HUES64 (cell line): Measurements from ENCODE around the gene PHTF2.
"Not testable (repeated sequence)": the region's sequence is repeated elsewhere in the genome, so short reads cannot be mapped to it uniquely, and the experiment has no call there.

Source experiments
- H3K27ac ChIP-seq: 2 replicates; pipeline ENCODE4 v1.7.0; 2013; ENCODE audit warnings: low read depth, low read length, inconsistent platforms
- H3K27me3 ChIP-seq: 2 replicates; pipeline ENCODE4 v1.6.1; 2013; ENCODE audit warnings: mild to moderate bottlenecking, low read length; ENCODE audit not compliant: insufficient read depth
- H3K36me3 ChIP-seq: 2 replicates; pipeline ENCODE4 v1.6.1; 2013; ENCODE audit warnings: mild to moderate bottlenecking, low read length; ENCODE audit not compliant: insufficient read depth
- H3K4me1 ChIP-seq: 2 replicates; pipeline ENCODE4 v1.6.1; 2013; ENCODE audit warnings: mild to moderate bottlenecking, low read length, moderate library complexity; ENCODE audit not compliant: insufficient read depth
- H3K4me3 ChIP-seq: 2 replicates; pipeline ENCODE4 v1.5.1; 2013; ENCODE audit warnings: mild to moderate bottlenecking, low read length, moderate library complexity
- H3K9ac ChIP-seq: 2 replicates; pipeline ENCODE4 v1.6.1; 2013; ENCODE audit warnings: mild to moderate bottlenecking, low read depth, low read length
- H3K9me3 ChIP-seq: 2 replicates; pipeline ENCODE4 v1.6.1; 2013; ENCODE audit warnings: low read depth, low read length; ENCODE audit not compliant: insufficient read depth
- WGBS: fragments of 150-250, 120-280 bp; methylation state at CpG from one replicate; pipeline ENCODE4 v1.1.7; 2013; ENCODE audit warnings: missing lambda C conversion rate; 5-methylcytosine and 5-hydroxymethylcytosine counted together

Gene PHTF2

DNA sequence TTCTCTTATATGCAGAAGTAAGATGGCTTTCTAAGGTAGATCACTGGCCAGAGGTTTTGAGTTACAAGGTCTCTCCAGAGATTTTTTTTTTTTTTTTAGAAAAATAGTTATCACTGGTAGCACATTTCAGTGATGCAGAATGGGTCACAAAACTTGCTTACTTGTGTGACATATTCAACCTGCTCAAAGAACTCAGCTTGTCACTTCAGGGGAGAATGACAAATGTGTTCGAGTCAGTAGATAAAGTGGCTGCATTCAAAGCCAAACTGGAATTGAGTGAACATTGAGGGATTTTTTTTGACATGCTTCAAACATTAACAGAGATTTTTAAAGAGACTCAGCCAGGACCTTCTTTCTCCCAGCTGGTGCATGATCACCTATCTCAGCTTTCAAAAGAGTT, 33.4 kb downstream of the PHTF2 start:
- Histone ChIP-seq H3K9ac (no peak overlapping the region), H3K9me3 (no peaks in the 10 kb centered on the region)

DNA sequence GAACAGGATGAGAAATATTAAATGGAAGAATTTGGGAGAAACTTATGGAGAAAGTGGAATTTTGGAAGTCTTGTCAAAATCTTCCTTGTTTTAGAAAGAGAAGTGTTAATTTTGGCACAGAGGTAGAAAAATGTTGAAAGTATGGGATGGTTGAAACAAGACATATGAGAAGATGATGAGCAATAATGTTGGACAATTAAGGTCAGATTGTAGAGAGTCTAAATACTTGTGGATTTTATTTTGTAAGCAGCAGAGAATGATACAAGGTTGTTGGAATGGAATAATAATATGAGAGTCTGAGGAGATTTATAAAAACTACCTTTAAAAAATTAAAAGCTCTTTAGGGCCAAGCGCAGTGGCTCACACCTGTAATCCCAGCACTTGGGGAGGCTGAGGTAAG, 34.6 kb downstream of the PHTF2 start:
- WGBS, result 89% methylated on average over 1 of the region's 1 CpG
- H3K27me3 ChIP-seq, result no peaks in the 10 kb centered on the region
- H3K9me3 ChIP-seq, result no peaks in the 10 kb centered on the region

More for the DNA sequence above, 33.4 kb downstream of the PHTF2 start:
- 86% methylated on average over 1 of the region's 1 CpG for WGBS
- H3K27ac ChIP-seq, result no peak overlapping the region
- H3K4me1 ChIP-seq, result peaks cover 4% of the 10 kb centered on the region; the same call in 1 of the 2 replicates
- H3K27me3 ChIP-seq, result no peaks in the 10 kb centered on the region
- H3K4me3 ChIP-seq, result no peak overlapping the region
- H3K36me3 ChIP-seq, result no peaks in the 10 kb centered on the region

DNA sequence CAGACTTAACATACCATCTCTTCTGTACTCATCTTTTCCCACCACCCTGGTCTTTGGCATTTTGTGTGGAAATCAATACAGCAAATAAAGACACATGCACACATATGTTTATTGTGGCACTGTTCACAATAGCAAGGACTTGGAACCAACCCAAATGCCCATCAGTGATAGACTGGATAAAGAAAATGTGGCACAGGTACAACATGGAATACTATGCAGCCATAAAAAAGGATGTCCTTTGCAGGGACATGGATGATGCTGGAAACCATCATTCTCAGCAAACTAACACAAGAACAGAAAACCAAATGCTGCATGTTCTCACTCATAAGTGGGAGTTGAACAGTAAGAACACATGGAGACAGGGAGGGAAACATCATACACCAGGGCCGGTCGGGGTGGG, 37.9 kb downstream of the PHTF2 start:
- 98% methylated on average over 2 of the region's 2 CpGs for WGBS

More for the DNA sequence above, 34.6 kb downstream of the PHTF2 start:
- Histone ChIP-seq H3K4me1 (peaks cover 4% of the 10 kb centered on the region; the same call in 1 of the 2 replicates), H3K36me3 (no peaks in the 10 kb centered on the region), H3K4me3 (no peak overlapping the region), H3K27ac (no peak overlapping the region), H3K9ac (no peak overlapping the region)

DNA sequence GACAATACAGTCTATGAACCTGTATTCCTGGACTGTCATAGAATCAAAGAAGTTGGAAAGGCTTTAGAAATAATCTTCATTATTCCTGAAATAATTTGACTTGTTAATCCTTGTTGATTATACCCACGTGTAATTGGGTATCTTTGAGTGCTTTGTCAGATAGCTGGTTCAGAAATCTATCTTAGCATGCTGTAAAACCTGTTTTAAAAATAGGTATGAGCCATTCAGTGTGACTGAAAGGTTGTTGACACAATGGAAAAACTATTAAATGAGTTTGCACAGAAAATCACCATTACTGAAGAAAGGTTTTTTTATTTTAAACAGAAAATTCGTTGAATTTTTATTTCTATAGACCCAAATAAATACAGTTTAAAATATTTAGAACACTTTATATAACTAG, 38.7 kb downstream of the PHTF2 start:
- no peak overlapping the region for H3K4me3 ChIP-seq
- 81% methylated on average over 1 of the region's 2 CpGs for WGBS

More for the DNA sequence above, 37.9 kb downstream of the PHTF2 start:
- not testable (repeated sequence) for H3K4me3 ChIP-seq, H3K9ac ChIP-seq, H3K9me3 ChIP-seq, H3K27me3 ChIP-seq, H3K4me1 ChIP-seq, H3K27ac ChIP-seq, H3K36me3 ChIP-seq

DNA sequence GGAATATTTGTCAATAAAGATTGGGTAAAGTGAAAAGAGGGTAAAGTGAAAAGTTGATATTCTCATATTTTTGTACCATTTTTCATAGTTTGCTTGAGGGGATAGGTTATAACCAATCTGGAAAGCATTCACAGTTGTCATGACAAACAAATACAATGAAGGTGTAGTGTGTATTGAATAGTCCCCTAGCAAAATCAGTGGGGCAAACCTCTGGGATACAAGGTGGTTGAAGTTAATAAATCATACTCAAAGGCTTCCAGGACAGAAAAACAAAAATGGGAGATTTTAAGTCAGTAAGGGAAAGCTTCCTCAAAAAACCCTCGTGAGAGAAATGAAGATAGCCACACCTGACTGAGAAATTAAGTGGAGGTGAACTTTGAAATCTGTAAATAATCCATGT, 39.4 kb downstream of the PHTF2 start:
- H3K27me3 ChIP-seq, result no peaks in the 10 kb centered on the region
- WGBS, result 96% methylated on average over 1 of the region's 1 CpG
- peaks cover 4% of the 10 kb centered on the region; the same call in 1 of the 2 replicates for H3K4me1 ChIP-seq
- no peaks in the 10 kb centered on the region for H3K9me3 ChIP-seq
- no peak overlapping the region for H3K27ac ChIP-seq
- no peak overlapping the region for H3K9ac ChIP-seq
- H3K36me3 ChIP-seq, result no peaks in the 10 kb centered on the region
- no peak overlapping the region for H3K4me3 ChIP-seq

More for the DNA sequence above, 38.7 kb downstream of the PHTF2 start:
- no peak overlapping the region for H3K27ac ChIP-seq
- H3K4me1 ChIP-seq, result peaks cover 4% of the 10 kb centered on the region; the same call in 1 of the 2 replicates
- no peak overlapping the region for H3K9ac ChIP-seq
- no peaks in the 10 kb centered on the region for H3K36me3 ChIP-seq
- no peaks in the 10 kb centered on the region for H3K27me3 ChIP-seq
- H3K9me3 ChIP-seq, result no peaks in the 10 kb centered on the region

DNA sequence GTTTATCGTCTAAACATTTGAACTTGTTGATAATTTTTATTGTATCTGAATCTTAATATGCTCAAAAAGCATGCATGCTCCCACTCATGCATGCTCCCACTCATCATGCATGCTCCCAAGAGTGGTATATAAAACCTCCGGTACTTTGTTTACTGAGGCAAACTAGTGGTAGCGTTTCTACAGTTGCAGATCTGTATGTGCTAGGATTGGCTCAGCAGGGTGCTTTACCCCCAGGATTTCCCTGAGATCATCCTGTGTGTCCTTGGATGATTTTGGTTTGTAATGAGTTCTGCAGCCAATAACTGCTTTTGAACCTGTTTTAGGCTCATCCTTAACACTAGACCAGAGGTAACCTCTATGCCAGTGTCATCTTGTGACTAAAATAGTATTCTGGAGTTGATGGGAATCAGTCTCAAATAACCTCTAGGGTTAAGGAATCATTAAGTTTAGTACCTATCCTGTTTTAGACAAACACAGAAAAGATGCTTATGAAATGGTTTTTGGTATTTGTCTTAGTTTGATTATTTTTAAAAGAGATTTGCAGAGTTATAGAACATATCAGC, 40.4 kb downstream of the PHTF2 start:
- Histone ChIP-seq H3K9ac (no peak overlapping the region), H3K9me3 (no peaks in the 10 kb centered on the region), H3K4me1 (peaks cover 4% of the 10 kb centered on the region; the same call in 1 of the 2 replicates), H3K27ac (no peak overlapping the region), H3K27me3 (no peaks in the 10 kb centered on the region), H3K4me3 (no peak overlapping the region), H3K36me3 (no peaks in the 10 kb centered on the region)
- 62% methylated on average over 3 of the region's 3 CpGs for whole genome bisulfite sequencing

DNA sequence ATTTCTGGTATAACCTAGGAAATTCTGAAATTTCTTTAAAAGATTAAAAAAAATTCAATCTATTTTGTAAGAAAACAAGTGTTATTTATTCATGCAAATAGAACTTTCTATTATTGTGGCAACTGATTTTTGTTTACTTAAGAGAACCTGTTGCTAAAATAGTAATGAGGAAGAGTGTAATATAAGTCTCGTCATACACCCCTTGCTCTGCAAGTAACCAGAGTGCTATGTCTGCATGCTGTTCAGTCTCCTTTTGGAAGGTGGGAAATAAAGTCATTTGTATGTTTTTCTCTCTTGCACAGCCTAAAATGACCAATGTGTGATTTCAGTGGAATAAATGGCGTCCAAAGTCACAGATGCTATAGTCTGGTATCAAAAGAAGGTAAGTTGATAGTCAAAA, 41.3 kb downstream of the PHTF2 start:
- Histone ChIP-seq H3K27me3 (no peaks in the 10 kb centered on the region), H3K27ac (no peak overlapping the region), H3K4me3 (no peak overlapping the region), H3K9me3 (no peaks in the 10 kb centered on the region), H3K9ac (no peak overlapping the region), H3K36me3 (no peaks in the 10 kb centered on the region), H3K4me1 (peaks cover 4% of the 10 kb centered on the region; the same call in 1 of the 2 replicates)
- 86% methylated on average over 2 of the region's 2 CpGs for WGBS

DNA sequence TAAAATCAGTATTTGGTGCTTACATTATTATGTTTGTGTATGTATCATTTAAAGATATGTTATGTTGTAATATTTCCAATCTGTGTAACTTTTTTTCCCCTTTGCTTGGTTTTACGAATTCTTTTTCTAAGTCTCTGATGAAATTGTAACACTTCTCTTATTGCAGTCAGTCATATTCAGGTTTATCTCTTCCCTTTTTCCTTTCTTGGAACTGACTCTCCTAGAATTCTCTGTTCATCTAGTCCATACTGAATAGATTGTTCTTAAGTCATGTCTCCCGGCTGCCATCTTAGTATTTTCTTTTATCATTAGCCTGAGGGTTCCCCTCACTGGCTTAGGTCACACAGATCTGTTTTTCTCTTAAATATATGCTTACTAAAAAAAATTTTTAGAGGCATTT, 44.6 kb downstream of the PHTF2 start:
- H3K4me3 ChIP-seq, result no peak overlapping the region
- peaks cover 4% of the 10 kb centered on the region; the same call in 1 of the 2 replicates for H3K4me1 ChIP-seq
- H3K9me3 ChIP-seq, result no peaks in the 10 kb centered on the region
- no peaks in the 10 kb centered on the region for H3K36me3 ChIP-seq
- H3K27me3 ChIP-seq, result no peaks in the 10 kb centered on the region
- WGBS, result 94% methylated on average over 2 of the region's 2 CpGs
- no peak overlapping the region for H3K9ac ChIP-seq
- no peak overlapping the region for H3K27ac ChIP-seq

DNA sequence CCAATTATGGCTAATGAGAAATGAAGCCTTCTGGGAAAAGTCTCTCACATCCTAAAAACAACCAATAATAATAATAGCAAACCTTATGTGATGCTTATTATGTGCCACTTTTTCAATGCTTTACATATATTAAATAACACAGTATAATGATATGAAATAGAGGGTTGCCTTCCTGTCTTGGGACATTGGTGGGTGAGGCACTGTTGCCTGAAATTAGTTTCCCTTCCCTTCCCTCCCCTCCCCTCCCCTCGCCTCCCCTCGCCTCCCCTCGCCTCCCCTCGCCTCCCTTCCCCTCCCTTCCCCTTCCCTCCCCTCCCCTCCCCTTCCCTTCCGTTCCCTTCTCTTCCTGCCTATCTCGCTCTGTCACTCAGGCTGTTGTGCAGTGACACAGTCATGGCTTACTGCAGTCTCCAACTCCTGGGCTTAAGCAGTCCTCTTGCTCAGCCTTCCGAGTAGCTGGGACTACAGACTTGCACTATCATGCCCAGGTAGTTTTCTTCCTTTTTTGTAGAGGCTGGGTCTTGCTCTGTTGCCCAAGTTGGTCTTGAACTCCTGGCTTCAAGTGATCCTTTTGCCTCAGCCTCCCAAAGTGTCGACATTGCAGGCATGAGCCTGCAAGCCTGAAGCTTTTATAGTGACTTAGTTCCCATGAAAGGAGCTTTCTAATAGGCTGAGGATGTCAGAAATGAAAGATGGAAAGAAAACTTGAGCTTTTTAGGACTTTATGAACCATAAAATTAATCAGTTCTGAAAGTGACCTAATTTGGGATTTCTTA, 47.9 kb downstream of the PHTF2 start:
- H3K27ac ChIP-seq, result no peak overlapping the region
- H3K9me3 ChIP-seq, result no peaks in the 10 kb centered on the region
- no peaks in the 10 kb centered on the region for H3K36me3 ChIP-seq
- H3K4me3 ChIP-seq, result no peak overlapping the region
- no peak overlapping the region for H3K9ac ChIP-seq
- WGBS, result 86% methylated on average over 4 of the region's 8 CpGs
- H3K27me3 ChIP-seq, result no peaks in the 10 kb centered on the region
- H3K4me1 ChIP-seq, result no peaks in the 10 kb centered on the region

GRCh38 chr7:77855371-77856083, 57.0 kb downstream of the PHTF2 start:
- Histone ChIP-seq H3K9me3 (no peaks in the 10 kb centered on the region), H3K4me3 (no peak overlapping the region), H3K36me3 (no peaks in the 10 kb centered on the region), H3K27ac (no peak overlapping the region), H3K9ac (no peak overlapping the region), H3K27me3 (no peaks in the 10 kb centered on the region), H3K4me1 (no peaks in the 10 kb centered on the region)
- 95% methylated on average over 7 of the region's 7 CpGs for WGBS

- no peak overlapping the region for H3K27ac ChIP-seq
- H3K4me3 ChIP-seq, result no peak overlapping the region
- H3K9ac ChIP-seq, result no peak overlapping the region
- H3K9me3 ChIP-seq, result no peaks in the 10 kb centered on the region
- H3K36me3 ChIP-seq, result no peaks in the 10 kb centered on the region
- peaks cover 8% of the 10 kb centered on the region for H3K4me1 ChIP-seq
- H3K27me3 ChIP-seq, result no peaks in the 10 kb centered on the region
- 100% methylated on average over 2 of the region's 2 CpGs for WGBS
These were observed 59.7 kb downstream of the PHTF2 start for GRCh38 chr7:77858278-77858677.
